ENCODE measurements around the gene SHISA5.
"Not testable (repeated sequence)": the region's sequence is repeated elsewhere in the genome, so short reads cannot be mapped to it uniquely, and the experiment has no call there.

GRCh38 chr3:48480891-48481290 is 23.1 kb downstream of the SHISA5 start:
- TF ChIP-seq CTCF (IDR thresholded peaks at IDR 0.05; ENCODE audit: poor library complexity); EZH2 (IDR thresholded peaks at IDR 0.05; ENCODE audit: borderline replicate concordance); EZH2phosphoT487 (IDR thresholded peaks at IDR 0.05; ENCODE audit: low read depth, severe bottlenecking, unreplicated experiment): not testable (repeated sequence)
